ENCODE measurements around the gene TPPP3.
"Not testable (repeated sequence)": the region's sequence is repeated elsewhere in the genome, so short reads cannot be mapped to it uniquely, and the experiment has no call there.

TPPP3 gene

DNA sequence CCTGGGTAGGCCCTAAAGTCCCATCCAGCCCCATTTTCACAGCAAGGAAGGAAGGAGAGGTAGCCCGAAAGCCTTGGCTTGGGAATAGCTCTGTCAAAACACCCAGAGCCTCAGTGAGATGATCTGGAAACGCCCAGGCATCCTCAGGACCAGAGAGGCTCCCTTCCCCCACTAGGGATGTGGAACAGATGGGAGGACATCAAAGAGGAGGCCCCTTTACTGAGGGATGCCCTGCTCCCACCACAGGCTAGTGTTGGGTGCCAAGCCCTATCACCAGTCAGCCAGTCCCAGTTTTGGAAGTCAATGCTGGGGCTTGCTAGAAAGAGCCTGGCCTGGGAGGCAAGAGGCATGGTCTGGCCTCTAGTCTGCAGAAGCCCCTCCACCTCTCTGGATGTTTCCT lies 4.7 kb downstream of the TPPP3 start:
- DNase-seq = no peak

DNA sequence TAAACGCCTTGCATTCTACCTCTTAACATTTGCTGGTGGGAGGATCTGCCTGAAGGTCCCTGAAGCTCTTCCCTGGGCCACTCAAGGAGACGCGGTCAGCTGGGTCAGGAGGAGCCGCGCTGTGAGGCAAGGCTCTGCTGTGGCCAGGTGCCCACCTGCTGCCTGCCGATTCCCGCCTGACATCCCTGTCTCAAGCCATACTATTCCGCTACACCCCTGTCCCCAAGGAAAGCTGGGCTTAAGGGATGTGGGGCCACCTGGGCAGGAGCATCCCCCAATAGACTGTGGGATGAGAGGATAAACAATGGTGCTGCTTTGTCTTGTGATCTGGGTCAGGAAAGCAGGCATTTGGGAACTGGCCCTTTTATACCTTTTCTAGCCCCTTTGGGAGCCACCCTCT lies 5.1 kb downstream of the TPPP3 start:
- DNase-seq = no peak

DNA sequence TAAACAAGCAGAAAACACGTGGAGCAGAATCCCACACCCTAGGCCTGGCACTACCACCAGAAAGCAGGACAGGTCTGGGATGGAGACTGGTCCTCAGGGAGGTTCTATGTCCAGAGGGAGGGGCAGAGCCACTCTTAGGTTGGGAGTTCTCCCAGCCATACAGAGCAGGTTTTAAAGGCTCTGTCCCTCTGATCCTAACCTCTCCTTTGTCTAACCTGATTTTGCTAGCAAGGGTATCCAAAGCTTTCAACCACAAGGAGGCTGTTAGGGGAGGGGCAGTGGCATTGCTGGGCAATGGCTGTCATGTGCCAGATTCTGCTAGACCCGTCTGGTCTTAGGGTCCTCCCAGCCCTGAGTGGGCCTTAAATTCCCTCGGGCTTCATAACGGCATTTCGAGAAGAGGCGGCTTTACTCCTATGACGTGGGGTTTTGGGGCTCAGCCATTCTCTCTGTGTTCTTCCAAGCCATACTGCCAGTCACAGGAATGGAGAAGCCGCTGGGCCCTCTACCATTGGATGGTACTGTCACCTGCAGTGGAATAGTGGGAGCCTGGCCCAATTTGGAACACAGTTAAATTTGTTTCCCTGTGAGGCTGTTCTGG lies 5.7 kb downstream of the TPPP3 start:
- no peak for DNase-seq

DNA sequence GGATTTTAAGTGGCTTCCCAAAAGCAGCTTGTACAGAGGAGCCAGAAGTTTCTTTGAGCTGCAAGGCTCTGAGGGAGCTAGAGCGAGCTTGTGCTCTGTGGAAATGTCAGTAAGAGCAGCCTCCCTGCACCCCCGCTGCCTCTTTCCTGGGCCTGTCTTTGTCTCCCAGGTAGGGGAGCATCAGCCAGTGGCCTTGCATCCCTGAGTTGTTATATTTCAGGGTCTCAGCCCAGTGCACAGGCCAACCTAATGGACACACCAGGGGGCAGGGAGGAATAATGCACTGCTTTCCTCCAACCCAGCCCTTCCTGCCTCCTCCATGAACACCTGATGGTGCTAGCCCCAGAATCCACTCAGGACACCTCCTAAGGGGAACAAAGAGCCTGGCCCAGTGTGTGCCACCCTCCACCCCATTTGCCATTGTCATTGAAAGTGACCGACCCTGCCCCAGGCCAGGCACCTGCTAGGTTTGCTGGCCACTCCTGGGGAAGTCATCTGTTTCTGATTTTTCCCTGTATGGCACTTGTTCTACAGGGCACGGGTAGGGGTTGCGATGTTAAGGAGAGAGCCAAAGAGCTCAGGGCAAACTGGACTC lies 6.3 kb downstream of the TPPP3 start:
- no peak for DNase-seq

DNA sequence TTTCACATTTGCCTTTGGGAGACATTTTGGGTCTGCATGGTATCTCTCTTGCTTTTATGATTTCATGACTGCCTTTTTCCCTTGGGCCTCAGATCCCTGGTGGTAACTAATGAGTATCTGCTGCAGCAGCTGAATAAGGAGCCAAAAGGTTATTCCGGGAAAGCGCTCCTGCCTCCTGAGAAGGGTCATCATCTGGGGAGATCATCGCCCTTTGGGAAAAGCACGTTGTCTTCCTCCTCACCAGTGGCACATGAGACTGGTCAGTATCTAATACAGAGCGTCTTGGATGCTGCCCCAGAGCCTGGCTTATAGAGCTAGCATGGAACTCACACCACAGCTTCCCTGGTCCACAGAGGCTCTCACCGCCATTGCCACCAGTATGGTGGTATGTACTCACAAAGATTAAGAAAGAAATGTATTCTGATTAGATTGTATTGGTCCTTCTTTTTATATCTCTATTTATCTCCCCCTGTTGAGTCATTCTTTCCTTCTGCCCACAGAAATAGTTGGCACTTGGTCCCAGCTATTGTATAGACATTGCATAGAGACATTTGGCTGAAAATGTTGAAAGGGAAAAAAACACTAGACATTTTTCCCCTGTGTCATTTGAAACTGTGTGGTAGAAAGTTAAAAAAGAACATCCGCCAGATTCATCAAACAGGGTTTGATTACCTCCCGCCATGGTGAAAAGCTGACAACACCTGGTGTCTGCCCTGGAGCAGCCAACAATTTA lies 8.4 kb downstream of the TPPP3 start:
- no peak for DNase-seq

DNA sequence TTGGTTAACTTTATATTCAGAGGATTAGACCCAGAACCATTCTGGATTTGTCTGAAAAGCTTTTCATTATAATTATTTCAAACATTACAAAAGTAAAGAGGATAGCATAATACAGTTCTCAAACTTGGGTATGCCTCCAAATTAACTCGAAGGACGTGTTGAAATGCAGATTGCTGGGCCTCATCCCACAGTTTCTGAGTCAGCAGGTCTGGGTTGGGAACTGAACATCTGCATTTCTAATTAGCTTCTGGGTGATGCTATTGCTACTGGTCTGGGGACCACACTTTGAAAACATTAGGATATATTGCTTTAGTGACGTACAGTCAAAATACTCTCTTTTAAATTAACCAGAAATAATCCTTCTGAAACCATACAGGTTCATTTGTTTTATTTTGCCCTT lies 10.0 kb downstream of the TPPP3 start:
- DNase-seq = no peak

DNA sequence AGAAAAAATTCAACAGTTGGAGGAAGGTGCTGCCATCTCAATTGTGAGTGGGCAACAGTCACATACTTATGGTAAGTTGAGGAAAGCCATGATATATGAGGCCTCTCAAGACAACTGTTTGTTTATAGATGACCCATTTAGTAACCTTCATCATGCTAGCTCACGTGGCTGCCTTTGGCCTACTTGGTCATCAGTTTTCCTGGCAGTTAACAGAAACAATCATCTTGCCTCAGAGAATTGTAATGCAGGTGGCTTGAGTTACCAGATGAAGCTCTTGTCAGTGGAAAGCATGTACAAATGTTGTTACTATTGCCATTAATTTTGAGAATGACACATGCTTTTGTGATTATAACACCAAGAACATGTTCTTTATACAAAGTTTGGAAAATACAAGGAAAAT lies 14.7 kb downstream of the TPPP3 start:
- DNase-seq = no peak

DNA sequence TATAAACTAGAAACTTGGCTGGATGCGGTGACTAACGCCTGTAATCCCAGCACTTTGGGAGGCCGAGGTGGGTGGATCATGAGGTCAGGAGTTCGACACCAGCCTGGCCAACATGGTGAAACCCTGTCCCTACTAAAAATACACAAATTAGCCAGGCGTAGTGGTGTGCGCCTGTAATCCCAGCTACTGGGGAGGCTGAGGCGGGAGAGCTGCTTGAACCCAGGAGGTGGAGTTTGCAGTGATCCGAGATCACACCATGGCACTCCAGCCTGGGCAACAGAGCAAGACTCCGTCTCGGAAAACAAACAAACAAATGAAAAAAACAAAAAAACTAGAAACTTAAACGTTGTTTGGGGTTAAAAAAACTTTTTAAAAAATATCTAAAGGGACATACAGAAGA lies 17.3 kb downstream of the TPPP3 start:
- DNase-seq = not testable (repeated sequence)

DNA sequence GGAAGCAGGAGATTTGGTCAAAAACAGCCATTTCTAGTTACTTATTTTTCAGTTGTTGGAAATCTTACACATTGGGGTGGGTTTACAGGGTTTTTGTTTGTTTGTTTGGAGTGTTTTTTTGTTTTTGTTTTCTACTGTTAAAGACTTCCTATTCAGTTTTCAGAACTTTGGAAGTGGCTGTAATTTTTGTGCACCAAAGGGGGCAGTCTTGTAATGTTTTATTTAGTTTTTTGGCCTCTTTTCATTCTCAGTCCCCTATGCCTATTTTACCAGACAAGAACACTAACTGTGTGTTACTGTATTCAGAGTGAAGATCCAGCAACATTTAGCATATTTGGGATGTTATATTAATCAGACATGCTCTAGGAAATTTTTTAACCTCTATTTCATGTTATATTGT lies 20.6 kb downstream of the TPPP3 start:
- DNase-seq = no peak

DNA sequence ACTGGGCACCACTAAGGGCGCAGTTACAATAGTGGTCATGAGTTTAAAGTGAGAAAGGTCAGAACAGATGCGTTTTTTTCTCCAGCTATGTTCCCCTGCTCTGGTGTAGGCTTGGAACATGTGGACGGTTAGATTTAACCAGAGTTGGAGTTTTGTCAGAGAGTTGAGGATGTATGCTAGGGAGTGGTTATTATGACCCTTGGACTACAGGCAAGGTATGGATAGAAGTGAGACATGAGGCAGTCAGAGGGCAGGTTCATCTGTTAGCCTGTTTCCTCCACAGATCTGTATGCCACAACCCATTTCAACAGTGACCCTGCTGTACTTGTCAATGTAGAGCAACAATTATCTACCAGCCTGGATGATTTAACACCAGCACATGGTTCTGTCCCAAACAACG lies 22.6 kb downstream of the TPPP3 start:
- no peak for DNase-seq

DNA sequence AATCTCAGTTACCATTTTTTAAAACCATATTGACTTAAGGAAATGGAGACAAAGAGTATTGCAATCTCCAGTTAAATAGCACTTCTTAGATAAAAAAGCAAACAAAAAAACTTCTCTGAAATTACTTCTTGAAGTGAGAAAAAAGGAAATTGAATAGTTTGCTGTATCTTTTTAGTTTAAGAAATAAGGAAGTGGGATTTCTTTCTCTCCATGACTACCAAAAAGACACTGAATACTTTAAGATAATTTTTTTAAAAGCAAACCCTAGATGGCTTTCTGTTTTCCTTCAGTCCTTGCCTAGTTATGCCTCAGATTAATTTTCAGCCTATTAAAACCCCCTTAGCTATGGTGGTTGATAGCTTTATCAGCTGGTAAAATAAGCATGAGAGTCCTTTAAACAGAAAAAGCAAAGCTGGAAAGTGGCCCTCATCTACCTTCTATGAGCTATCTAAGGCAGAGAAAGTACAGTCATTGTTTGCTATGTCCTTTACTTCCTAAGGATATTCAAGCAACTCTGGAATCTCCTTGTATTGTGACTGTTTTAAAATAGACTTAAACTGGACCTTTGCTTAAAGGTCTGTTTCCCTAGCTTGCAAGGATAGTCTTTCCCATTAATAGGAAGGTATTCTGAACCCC lies 28.6 kb downstream of the TPPP3 start:
- DNase-seq = no peak

DNA sequence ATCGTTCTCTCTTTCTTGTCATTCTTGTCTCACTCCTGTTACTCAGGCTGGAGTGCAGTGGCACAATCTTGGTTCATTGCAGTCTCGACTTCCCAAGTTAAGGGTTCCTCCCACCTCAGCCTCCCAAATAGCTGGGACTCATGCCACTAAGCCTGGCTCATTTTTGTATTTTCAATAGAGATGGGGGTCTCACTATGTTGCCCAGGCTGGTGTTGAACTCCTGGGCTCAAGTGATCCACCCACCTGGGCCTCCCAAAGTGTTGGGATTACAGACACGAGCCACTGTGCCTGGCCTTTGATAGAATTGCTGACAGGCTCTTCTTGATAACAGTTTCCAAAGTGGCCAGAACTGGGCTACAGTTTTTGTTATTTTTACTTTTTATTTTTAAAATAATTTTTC lies 32.3 kb downstream of the TPPP3 start:
- no peak for DNase-seq

DNA sequence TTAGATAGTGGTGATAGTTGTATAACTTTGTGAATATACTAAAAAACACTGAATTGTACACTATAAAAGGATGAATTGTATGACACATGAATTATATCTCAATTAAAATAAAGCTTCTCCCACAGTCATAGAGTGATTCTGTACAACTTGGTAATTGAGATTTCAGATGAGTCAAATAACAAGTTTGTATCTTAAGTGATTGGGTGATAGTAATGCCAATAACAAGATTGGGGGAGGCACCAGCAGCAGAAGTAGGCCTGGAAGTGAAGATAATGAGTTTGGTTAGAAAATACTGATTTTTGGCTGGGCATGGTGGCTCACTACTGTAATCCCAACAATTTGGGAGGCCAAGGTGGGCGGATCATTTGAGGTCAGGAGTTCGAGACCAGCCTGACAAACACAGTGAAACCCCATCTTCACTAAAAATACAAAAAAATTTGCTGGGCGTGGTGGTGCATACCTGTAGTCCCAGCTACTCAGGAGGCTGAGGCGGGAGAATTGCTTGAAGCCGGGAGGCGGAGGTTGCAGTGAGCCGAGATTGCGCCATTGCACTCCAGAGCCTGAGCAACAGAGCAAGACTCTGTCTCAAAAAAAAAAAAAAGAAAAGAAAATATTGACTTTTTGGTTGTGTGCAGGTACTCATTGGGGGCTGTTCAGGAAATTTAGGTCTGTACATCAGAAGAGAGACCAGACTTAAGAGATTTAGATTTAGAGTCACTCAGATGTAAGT lies 33.6 kb downstream of the TPPP3 start:
- not testable (repeated sequence) for DNase-seq

DNA sequence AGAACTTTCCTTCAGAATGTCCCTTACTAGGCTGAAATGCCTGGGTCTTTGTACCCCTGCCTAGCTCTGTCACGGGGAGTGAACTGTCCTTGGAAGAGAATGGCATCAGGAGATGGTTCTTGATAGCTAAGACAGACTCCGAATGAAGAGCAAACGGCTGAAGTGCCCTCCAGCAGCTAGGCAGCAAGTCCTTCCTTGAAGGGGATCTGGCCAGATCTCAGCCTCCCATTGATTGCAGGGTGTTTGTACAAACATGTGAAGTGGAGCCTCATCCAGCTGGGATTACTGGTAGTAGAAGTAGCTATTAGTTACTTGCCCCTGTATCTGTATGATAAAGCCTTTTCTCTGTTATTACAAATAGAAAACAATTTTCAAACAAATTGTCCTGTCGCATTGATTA lies 35.7 kb downstream of the TPPP3 start:
- no peak for DNase-seq

DNA sequence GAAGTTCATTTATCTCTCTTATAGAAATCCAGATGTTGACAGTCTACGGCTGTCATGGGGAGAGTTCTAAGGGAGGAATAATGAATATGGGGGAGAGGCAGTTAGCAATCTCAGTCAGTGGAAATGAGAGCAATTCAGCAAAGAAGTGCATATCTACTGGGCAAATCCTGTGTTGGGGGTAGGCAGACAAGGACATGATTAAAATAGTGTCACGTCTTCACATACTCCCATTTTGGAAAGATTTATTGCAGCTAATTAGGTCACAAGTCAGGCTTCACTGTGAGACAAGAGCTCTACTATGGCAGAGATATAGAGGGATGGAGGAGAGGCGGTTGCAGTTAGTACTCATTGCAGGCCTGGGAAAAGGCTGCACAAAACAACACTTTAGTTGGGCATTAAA lies 36.9 kb downstream of the TPPP3 start:
- DNase-seq = no peak

DNA sequence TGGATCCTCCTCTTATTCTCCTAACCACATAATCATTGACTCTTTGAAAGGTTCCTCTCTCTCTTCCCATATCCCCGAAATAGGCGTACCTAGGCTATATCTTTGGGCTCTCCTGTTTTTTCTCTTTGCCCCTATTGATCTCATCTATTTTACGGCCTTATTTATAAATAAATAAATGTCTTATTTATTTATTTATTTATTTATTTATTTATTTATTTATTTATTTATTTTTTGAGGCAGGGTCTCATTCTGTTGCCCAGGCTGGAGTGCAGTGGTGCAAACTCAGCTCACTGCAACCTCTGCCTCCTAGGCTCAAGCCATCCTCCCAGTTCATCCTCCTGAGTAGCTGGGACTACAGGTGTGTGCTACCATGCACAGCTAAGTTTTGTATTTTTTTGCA lies 40.8 kb downstream of the TPPP3 start:
- not testable (repeated sequence) for DNase-seq

DNA sequence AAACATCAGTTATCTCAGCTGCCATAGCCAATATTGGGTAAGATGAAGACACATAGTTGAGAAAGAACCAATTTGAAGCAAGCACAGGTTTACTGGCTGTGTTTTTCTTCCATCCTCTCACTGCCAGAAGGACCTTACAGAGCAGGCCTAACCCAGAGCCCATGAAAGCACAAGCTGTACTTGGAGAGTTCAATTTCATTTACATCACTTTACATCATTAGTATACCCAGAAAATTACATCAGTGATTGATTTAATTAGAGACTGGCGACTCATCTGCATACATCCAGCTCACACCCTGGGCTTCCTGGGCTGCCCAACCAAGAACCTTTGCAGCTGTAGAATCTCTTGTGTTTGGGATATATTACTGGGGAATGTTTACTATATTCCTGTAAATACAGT lies 43.0 kb downstream of the TPPP3 start:
- DNase-seq = no peak

DNA sequence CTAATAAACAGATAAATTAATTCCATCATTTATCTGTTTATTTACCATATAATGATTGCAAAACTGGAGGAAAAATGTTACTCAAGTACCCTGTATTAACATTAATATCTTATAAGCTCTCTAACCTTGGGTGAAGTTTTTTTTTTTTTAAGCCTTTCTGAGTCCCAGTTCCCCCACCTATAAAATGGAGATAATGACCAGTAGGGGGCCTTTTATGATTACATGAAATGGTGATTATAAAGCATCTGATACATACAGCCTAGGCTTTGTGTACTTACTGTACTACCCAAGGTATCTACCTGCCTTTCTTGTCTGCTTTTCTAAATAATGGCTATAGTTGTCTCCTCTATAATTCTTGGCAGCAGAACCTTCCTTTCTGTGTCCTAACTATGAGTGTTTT lies 44.1 kb downstream of the TPPP3 start:
- DNase-seq = no peak

DNA sequence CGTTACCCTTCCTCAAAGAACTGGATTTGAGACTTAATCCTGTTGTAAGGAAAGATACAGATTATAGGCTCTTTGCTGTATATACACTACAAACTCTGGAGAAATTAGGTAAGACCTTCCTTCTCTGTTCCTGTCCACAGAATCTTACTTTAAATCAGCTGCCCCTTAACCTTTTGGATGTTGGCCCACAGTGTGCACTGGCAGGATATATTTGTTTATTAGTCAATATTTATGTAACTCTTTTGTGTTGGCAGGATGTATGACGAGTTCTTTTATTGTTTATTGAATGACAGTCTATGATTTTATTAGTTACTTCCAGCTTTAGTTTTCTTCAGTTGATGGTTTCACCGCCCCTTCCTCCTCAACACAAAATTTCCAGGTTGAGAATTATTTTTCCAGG lies 47.0 kb downstream of the TPPP3 start:
- no peak for DNase-seq

DNA sequence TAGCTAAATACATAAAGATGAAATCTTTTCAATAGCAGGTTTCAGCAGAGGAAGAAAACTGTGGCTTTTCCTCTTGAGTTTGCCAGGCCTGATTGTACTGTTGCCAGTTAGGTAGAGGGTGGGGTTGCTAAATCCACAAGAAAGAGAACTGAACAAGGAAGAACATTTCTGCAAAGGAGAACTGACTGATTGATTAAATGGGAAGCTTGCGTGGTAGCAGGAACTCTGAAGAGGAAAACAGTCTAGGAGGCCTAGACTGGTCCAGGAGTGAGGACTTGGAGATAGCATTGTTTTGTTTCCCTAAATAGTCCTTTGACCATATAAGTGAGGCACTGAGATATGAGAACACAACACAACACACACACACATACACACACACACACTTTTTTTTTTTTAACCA lies 47.9 kb downstream of the TPPP3 start:
- DNase-seq = no peak

DNA sequence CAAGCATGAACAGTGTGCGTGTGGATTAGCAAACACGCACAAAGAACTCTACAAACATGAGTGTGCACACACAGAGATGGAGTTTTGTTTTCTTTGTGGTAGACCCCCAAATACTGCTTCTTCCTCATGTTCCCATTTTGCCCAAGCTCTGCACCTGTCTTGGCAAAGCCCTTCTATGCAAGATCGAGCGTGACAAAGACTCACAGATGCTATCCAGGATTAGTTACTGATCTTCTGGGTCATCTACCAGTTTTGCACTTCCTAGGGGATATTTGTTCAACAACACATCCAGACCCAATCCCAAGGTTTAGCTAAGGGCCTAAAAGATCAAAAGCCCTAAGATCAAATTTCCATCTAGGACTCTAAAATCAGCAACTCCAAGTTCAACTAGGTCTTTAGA lies 50.7 kb downstream of the TPPP3 start:
- DNase-seq = no peak

DNA sequence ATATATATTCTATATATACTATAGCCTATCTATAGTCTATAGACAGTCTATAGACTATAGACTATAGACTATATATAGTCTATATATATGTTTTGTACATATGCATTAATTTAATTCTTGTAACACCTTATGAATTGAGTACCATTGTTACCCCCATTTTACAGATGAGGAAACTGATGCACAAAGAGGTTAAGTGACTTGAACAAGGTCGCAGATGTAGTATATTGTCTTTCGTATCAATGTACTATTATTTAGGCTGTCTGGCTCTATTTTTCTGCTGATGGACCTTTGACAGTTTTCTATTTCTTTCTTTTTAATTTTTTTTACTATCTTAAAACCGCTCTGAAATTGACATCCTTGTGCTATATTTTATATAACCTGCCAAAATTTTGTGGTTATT lies 52.0 kb downstream of the TPPP3 start:
- DNase-seq = no peak
